Activated CD8-positive, alpha-beta memory T cell treated with anti-CD3 and anti-CD28 coated beads, Interleukin-2, amount 50 U/mL, for 4 hours (primary cell): Measurements from ENCODE around the gene MYADML2.
A peak's percentile ranks its signal among the peaks of the same experiment; 100 is the strongest.

Experiments used
- DNase-seq: peaks from one replicate; pipeline ENCODE4 v3.0.0-alpha.2; 2020

MYADML2 gene

DNA sequence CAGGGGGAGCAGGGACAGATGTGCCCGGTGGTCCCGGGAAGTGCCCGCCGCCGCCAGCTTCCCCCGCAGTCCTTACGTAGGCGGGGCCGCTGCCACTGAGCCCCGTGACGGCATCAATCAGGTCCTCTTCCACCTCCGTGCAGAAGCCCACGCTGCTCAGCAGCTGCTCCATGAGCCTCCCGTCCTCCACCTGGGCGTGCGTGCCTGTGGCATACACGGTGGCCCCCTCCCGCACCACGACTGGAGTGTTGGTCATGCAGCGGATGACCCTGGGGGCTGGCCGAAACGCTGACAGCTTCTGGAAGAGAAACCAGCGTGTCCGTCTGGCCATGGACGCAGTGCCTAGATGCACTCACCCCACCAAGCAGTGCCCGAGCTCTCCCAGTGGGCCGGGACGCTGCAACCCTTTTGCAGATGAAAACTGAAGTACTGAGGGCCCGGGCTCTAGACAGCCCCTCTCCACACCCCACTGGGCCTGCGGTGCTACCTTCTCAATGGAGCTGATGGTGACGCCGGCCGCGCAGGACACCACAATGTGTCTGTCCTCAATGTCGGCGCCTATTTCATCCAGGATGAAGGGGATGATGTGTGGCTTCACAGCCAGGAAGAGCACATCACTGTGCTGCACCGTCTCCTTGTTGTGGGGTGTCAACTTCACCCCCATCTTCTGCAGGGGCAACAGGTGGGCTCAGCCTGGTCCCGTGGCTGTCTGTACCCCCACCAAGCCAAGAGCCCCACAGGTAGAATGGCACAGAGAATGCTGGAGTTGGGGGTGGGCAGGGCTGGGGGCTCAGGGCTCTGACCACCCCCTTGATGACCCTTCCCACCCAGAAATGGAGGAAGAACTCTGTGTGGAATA, 12.0 kb downstream of the MYADML2 start:
- DNase-seq: peak; percentile 19

- no peak for DNase-seq
Observed at GRCh38 chr17:81934098-81934757, 12.8 kb downstream of the MYADML2 start.

DNA sequence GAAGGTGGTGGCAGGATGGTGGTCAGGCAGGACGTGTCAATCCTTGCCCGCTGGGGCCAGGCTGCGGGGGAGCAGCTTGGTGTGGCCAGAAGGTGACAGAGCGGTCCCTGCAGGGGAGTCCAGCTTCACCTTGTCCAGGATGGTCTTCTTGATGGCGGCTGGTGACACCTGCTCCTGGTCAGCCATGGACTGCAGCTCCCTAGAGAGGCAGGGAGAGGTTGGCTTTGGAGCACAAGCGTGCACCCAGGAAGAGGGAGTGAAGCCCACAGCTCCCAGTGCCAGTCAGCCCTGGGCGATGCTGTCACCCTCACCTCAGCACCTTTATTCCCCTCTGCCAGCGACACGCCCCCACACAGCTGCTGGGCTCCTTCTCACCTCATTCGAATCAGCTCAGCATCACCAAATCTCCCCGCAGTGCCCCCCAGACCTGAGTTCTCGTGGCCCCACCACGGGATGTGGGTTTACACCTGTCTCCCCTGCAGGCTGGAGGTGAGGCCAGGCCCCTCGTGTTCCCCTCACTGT, 13.8 kb downstream of the MYADML2 start:
- DNase-seq: no peak

DNA sequence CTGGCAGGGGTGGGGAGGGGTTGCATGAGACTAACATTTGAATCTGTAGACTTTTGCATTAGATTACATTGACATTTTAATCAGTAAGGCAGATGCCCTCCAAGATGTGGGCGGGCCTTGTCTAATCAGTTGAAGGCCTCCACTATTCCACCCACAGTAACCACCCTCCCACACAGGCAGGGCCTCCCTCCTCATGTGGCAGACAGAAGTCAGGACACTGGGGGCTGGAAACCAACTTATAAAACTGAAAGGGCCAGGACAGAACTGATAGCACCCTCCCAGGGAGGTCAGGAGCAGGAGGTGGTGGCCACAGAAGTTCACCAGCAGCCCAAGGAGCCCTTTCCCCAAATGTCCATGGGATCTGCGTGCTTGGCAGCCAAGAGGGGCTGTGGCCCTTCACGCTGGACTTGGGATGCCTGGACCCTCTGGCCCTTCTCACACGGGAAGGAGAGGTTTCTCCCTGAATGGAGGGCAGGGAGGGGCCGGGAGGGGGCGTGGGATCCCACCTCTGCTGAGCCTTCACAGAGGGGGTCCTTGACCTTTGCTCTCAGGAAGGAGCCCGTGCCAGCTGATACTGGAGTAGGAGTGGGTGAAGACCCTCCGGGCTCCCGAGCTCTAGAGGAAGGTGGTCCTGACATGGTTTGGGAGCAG, 14.6 kb downstream of the MYADML2 start:
- DNase-seq: no peak

GRCh38 chr17:81931557-81932332, 15.3 kb downstream of the MYADML2 start:
- no peak for DNase-seq

- no peak for DNase-seq
Observed at GRCh38 chr17:81931189-81931556, 15.9 kb downstream of the MYADML2 start.

DNA sequence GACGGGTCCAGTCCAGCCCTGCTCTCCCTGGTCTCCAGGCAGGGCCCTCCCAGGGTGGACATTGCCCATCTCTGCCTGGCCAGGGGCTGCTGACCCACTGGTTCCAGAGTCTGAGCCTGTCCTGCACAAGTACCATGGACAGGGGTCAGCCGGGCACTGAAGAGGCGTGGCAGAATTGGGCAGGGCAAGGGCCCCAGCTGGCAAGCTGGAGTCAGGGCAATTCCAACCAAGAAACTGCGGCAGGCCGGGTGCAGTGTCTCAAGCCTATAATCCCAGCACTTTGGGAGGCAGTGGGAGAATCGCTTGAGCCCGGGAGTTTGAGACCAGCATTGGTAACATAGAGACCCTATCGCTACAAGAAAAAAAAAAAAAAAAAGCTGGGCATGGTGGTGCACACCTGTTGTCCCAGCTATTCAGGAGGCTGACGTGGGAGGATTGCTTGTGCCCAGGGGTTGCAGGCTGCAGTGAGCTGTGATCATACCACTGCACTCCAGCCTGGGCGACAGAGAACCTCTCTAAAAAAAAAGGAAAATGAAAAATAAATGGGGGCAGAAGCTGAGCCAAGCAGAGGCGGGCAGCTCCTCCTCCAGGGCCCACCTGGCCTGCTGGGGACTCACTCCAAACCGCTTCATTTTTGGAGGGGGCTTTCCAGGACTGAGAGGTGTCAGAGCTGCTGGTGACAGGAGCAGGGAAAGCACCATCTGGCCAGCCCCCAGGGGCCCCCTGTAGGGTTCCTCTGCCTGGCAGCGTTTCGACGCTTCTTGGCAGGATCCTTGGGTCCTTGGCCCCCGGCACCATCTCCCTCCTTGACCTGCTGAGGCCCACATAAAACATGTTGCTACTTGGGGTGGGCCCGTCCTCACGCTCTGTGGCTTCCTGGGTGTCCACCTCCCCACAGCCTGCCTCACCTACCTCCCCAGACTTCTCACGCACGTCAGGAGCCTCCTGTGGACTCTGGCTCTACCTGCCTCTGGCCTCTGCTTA, 16.6 kb downstream of the MYADML2 start:
- no peak for DNase-seq

DNA sequence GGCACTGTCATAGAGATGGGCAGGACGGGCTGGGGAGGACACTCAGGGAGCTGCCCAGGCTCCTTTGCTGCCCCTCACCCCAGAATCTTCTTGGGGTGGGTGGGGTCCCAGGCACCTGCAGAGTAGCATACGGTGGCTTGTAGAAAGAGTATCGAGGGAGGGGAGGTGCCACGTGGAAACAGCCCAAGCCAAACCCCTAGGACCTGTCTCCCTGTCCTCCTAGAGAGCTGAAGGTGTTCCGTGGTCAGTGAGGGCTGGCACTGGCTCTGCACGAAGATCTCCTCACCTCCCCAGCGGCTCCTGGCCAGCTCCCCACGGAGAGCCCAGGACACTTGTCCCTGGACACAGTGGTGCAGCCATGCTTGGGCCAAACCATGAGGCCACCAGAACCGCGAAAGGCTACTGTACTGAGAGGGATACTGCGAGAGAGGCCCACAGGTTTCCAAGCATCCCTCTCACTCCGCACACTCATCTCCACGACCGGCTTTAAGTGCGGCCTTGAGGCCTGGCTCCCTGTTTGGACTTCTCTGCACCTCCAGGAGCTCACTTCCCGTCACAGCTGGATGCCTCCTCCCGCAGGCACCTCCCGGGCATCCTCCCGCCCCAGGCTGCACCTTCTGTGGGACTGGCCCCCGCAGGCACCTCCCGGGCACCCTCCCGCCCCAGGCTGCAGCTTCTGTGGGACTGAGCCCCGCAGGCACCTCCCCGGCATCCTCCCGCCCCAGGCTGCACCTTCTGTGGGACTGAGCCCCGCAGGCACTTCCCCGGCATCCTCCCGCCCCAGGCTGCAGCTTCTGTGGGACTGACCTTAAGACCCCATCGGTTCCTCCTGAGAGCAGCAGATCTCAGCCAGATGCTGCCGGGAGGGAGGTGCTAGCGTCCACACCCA, 17.5 kb downstream of the MYADML2 start:
- DNase-seq: no peak

GRCh38 chr17:81928544-81929252, 18.3 kb downstream of the MYADML2 start:
- DNase-seq: no peak

DNA sequence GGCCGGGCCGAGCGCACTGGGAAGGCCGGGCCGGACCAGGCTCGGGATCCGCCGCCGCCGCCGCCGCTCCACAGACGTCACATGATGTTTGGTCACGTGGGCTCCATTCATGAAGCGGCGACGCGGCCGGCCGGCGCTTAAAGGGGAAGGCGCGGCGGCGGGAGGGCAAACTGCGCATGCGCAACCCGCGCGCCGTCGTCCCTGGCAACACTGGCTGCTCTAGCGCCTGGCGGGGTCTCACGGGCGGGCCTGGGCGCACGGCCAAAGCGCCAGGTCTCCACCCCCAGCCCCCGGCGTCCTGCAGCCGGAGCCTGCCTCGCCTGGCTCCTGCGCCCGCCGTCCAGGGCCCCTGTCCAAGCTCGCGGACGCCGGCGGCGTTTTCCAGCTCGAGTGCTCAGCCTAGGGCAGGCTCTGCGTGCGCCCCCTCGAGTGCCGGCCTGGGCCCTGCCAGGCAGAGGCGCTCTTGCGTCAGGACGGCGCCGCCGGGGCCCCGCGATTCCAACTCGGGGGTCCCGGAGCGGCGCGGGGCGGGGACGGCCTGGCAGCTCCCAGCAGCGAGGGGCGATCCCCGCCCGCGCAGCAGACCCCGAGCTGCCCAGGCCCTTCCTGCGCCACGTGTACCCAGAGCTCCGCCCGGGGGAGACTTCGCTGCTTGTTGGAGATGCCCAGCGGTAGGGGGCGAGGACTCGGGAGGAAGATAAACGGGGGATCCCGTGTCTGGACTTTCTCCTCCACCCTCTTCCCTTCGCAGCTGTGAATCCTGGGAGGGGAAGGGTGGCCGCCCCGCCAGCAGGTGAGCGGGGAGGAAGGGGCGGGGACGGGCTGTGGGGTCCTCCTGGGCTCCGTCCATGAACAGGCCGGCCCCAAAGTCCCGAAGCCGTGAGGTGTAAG, 19.1 kb downstream of the MYADML2 start, which contains the start of gene MAFG:
MAFG (minus strand) TSS at position 83 of the 891 bp plus-strand sequence. CDS start 4,550 bp downstream, outside the sequence.
- DNase-seq: peak; percentile 89

DNA sequence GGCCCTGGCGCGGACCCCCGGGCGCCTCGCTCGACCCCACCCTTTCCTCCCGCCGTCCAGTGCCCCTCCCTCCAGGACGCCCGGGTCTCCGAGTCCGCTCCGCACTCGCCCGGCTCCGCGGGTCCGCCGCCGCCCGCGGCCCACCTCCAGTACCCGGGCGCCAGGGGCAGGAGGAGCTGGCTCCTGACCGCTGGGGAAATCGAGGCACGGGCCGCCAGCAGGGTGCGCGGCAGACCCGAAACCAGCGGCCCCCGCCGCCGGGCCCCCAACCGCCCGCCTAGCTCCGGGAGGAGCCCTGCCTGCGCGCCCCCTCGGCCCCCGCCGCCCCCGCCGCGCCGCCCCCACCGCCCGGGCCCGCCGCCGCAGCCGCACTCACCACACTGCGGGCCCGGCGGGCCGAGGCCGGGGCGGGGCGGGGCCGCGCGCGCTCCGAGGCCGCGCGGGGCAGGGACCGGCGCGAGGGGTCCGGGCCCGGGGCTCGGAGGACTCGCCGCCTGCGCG, 19.8 kb downstream of the MYADML2 start:
- DNase-seq: peak; percentile 39

GRCh38 chr17:81926451-81927151, 20.4 kb downstream of the MYADML2 start:
- DNase-seq: peak; percentile 69

- DNase-seq: no peak
Observed at GRCh38 chr17:81925860-81926450, 21.1 kb downstream of the MYADML2 start.

- no peak for DNase-seq
Observed at GRCh38 chr17:81924557-81925532, 22.2 kb downstream of the MYADML2 start.

DNA sequence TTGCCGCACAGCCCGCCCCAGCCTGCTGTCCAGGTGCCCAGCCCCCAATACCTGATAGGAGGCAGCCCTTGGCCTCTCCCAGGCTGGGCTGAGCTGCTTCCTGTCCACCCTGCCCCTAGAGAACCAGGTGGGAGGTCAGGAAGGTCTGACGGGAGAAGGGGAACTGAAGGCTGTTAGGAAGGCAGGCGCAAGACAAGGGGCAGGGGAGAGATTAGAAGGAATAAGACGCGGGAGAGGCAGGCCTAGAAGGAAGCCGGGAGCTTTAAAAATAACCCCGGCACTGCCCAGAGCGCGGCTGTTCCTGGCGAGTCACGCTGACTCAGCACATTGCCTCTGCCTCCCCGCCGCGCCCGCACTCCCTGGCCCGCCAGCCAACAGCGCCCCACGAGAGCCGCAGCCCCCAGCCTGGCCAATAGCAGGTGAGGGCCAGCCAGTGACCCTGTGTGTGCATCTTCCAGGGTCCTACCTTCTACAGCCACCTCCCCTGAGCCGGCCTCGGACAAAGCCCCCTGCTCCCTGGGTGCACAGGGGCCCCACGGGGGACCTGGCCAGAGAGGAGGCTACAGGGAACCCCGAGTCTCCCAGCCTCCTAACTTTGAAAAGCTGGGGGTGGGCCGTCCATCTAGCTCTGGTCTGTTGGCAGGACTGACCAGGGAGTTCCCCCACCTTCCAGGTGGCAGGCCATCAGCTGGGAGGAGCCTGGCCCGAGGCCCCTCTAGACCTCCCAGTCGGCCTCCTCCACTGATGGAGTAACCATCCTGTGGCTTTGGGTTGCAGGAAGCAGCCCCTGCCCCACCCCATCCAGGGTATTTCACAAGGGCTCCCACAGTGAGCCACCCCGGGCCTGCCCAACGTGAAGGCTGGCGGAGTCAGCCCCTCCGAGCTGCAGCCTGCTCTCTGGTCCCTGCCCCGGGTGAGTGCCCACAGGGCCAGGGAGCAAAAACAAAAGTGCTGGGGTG, 23.5 kb downstream of the MYADML2 start:
- DNase-seq: no peak
